ENCODE measurements around the gene SYCP2. TPM values are rescaled to one million over a fixed set of nuclear protein-coding genes. Genes with fewer than 3 reads are reported as not detected.

Gene SYCP2
- total and polyA plus RNA-seq, 2 of the 8 experiments (the other 6 are each of a cell fraction or from before 2014, with no cell fraction given) = 0.02 to 0.50 TPM

DNA sequence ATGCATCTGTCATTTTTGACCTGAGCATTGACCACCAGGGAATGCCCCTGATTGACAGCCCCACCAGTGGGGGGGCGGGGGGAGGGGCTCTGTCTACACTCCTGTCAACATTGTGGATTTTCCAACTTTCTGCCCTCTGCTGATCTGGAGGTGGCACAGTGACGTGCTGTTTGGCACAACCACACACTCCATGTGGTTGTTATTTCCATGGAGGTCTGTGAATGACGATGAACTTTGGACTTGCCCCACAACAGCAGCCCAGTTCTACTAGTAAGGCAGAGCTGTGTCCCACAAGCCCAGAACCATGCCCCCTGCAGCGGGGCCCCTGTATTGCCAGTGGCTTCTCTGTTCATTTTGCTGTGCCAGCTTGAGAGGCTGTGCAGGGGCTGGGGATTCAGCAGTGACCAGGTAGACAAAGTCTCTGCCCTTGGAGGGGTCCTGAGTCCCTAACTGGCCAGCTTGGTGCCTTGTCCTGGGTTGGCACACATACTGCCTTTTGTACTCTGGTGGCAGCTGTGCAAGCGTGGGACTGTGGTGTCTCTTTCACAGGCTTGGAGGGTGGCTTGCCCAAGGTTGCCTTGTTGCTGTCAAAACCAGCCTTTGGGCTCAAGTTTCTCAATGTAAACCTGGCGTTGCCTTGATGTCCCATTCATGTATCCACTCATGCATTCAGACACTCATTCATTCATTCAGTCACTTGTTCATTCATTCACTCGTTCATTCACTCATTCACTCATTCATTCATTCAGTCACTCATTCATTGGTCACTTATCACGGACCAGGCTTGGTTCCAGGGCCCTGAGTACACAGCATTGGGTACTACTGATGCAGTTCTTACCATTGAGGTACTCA is 108.5 kb downstream of the SYCP2 start (continued):
- TF ChIP-seq SIN3A (conservative IDR thresholded peaks at IDR 0.05 in 1 of 2, IDR thresholded peaks at IDR 0.05 in 1 of 2; ENCODE audit: low read depth in 1 of 2, low read length in 2 of 2) = no peak
- TF ChIP-seq BRCA1 (IDR thresholded peaks at IDR 0.05; ENCODE audit: low read depth, low read length) = no peak
- TF ChIP-seq CHD1 (IDR thresholded peaks at IDR 0.05; ENCODE audit: low read depth, low read length) = no peak
- no peak for TF ChIP-seq RXRA (IDR thresholded peaks at IDR 0.05; ENCODE audit: insufficient read depth, low read depth, low read length)
- no peak for TF ChIP-seq MAFK (IDR thresholded peaks at IDR 0.05; ENCODE audit: low read depth, low read length)
- TF ChIP-seq TAF7 (optimal IDR thresholded peaks at IDR 0.05; ENCODE audit: borderline replicate concordance, low read depth, low read length) = no peak
- no peak for TF ChIP-seq JUN (IDR thresholded peaks at IDR 0.05; ENCODE audit: low read depth, low read length)

All from H1 (cell line).